Measurements from ENCODE around the gene MUC5AC. TPM values are rescaled to one million over a fixed set of nuclear protein-coding genes. Genes with fewer than 3 reads are reported as not detected.

Gene MUC5AC
- total and polyA plus RNA-seq, 12 donors, result under 0.01 TPM; not detected in 9

GRCh38 chr11:1225386-1226225, 67.9 kb downstream of the MUC5AC start:
- WGBS, 4 donors, result 81 to 86% (median 84%) methylated on average over 25 to 29 of the region's 29 CpGs
- no peaks in the 10 kb centered on the region for H3K36me3 ChIP-seq (replicated peaks in 1 of 2)
- intact Hi-C loops (cut with DNase I), result no loop called here
- H3K4me3 ChIP-seq, result no peak overlapping the region
- no peaks in the 10 kb centered on the region for H3K9me3 ChIP-seq (replicated peaks in 1 of 3)
- TF ChIP-seq POLR2A (IDR thresholded peaks at IDR 0.05) (no peak), CTCF (IDR thresholded peaks at IDR 0.05) (no peak)
- DNase-seq, result peak in 2 of 7 donors; percentile 0 to 4
- peaks cover 8% of the 10 kb centered on the region for H3K27me3 ChIP-seq
- H3K27ac ChIP-seq, result no peak overlapping the region
- H3K4me1 ChIP-seq (replicated peaks in 1 of 2), result no peaks in the 10 kb centered on the region

- TF ChIP-seq CTCF (IDR thresholded peaks at IDR 0.05) (no peak), POLR2A (IDR thresholded peaks at IDR 0.05) (no peak)
- WGBS, 4 donors, result 72 to 85% (median 77%) methylated on average over 16 to 41 of the region's 41 CpGs
- H3K9me3 ChIP-seq (replicated peaks in 1 of 3), result no peaks in the 10 kb centered on the region
- intact Hi-C loops (cut with DNase I), result no loop called here
- H3K27me3 ChIP-seq, result peaks cover 8% of the 10 kb centered on the region
- H3K36me3 ChIP-seq (replicated peaks in 1 of 2), result no peaks in the 10 kb centered on the region
- no peak overlapping the region for H3K27ac ChIP-seq
- no peaks in the 10 kb centered on the region for H3K4me1 ChIP-seq (replicated peaks in 1 of 2)
- H3K4me3 ChIP-seq, result no peak overlapping the region
- DNase-seq, result peak in 3 of 7 donors; percentile 1 to 6 (median 5)
Measured at GRCh38 chr11:1226226-1226985, 68.7 kb downstream of the MUC5AC start.

GRCh38 chr11:1226986-1227550, 69.3 kb downstream of the MUC5AC start:
- Histone ChIP-seq H3K36me3 (replicated peaks in 1 of 2) (no peaks in the 10 kb centered on the region), H3K9me3 (replicated peaks in 1 of 3) (no peaks in the 10 kb centered on the region), H3K27ac (no peak overlapping the region), H3K4me1 (replicated peaks in 1 of 2) (no peaks in the 10 kb centered on the region), H3K27me3 (peaks cover 8% of the 10 kb centered on the region), H3K4me3 (no peak overlapping the region)
- DNase-seq, result peak in 1 of 7 donors; percentile 13
- 46 to 74% (median 64%) methylated on average over 11 to 23 of the region's 23 CpGs for WGBS, 4 donors
- TF ChIP-seq CTCF (IDR thresholded peaks at IDR 0.05) (no peak), POLR2A (IDR thresholded peaks at IDR 0.05) (no peak)
- intact Hi-C loops (cut with DNase I), result no loop called here

GRCh38 chr11:1227551-1228100, 69.9 kb downstream of the MUC5AC start:
- H3K9me3 ChIP-seq (replicated peaks in 1 of 3), result no peaks in the 10 kb centered on the region
- 82 to 86% (median 84%) methylated on average over 15 to 23 of the region's 23 CpGs for WGBS, 4 donors
- H3K4me1 ChIP-seq (replicated peaks in 1 of 2), result no peaks in the 10 kb centered on the region
- intact Hi-C loops (cut with DNase I), result no loop called here
- H3K27me3 ChIP-seq, result peaks cover 8% of the 10 kb centered on the region
- TF ChIP-seq POLR2A (IDR thresholded peaks at IDR 0.05), result no peak
- TF ChIP-seq CTCF (IDR thresholded peaks at IDR 0.05), result no peak
- peak in 1 of 7 donors; percentile 7 for DNase-seq
- H3K4me3 ChIP-seq, result no peak overlapping the region
- H3K27ac ChIP-seq, result no peak overlapping the region
- no peaks in the 10 kb centered on the region for H3K36me3 ChIP-seq (replicated peaks in 1 of 2)

All from adrenal gland (tissue), 12 donors.